ENCODE results near the gene FYB1. TPM values are rescaled to one million over a fixed set of nuclear protein-coding genes. Genes with fewer than 3 reads are reported as not detected.
"Not testable (repeated sequence)": the region's sequence is repeated elsewhere in the genome, so short reads cannot be mapped to it uniquely, and the experiment has no call there.

FYB1 gene
- total RNA-seq, 2 donors from 2014 or later: not detected

GRCh38 chr5:39186289-39186688 is 33.1 kb downstream of the FYB1 start:
- no peaks in the 10 kb centered on the region for H3K27me3 Mint-ChIP-seq (ENCODE audit: insufficient read depth)
- Histone ChIP-seq H3K27ac (ENCODE audit: low read depth, low read length) (no peak overlapping the region), H3K4me1 (ENCODE audit: control insufficient read depth, insufficient read depth, low read length) (no peaks in the 10 kb centered on the region), H3K4me3 (ENCODE audit: low read length) (no peak overlapping the region), H3K27me3 (ENCODE audit: control insufficient read depth, insufficient read depth, low read length, poor library complexity, severe bottlenecking) (no peaks in the 10 kb centered on the region), H3K36me3 (ENCODE audit: control insufficient read depth, insufficient read depth, low read length) (no peaks in the 10 kb centered on the region), H3K9ac (ENCODE audit: extremely low read depth, low read length, poor library complexity, severe bottlenecking) (no peak overlapping the region), H3K9me3 (ENCODE audit: control insufficient read depth, low read length) (no peaks in the 10 kb centered on the region)
- TF ChIP-seq, protein P1, sequence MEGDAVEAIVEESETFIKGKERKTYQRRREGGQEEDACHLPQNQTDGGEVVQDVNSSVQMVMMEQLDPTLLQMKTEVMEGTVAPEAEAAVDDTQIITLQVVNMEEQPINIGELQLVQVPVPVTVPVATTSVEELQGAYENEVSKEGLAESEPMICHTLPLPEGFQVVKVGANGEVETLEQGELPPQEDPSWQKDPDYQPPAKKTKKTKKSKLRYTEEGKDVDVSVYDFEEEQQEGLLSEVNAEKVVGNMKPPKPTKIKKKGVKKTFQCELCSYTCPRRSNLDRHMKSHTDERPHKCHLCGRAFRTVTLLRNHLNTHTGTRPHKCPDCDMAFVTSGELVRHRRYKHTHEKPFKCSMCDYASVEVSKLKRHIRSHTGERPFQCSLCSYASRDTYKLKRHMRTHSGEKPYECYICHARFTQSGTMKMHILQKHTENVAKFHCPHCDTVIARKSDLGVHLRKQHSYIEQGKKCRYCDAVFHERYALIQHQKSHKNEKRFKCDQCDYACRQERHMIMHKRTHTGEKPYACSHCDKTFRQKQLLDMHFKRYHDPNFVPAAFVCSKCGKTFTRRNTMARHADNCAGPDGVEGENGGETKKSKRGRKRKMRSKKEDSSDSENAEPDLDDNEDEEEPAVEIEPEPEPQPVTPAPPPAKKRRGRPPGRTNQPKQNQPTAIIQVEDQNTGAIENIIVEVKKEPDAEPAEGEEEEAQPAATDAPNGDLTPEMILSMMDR (conservative IDR thresholded peaks at IDR 0.05): no peak
- H3K4me3 Mint-ChIP-seq: no peak overlapping the region
- DNase-seq: no peak
- H3K36me3 Mint-ChIP-seq (ENCODE audit: low read depth): no peaks in the 10 kb centered on the region
- 91% methylated on average over 2 of the region's 2 CpGs; no CpG with 5 or more reads in 1 of the 2 experiments for WGBS, 2 experiments (ENCODE audit: insufficient coverage in 1 of 2, insufficient read length in 1 of 2)
- H3K9me3 Mint-ChIP-seq: no peaks in the 10 kb centered on the region
- no peak overlapping the region for H3K27ac Mint-ChIP-seq
- no peaks in the 10 kb centered on the region for H3K4me1 Mint-ChIP-seq

DNA sequence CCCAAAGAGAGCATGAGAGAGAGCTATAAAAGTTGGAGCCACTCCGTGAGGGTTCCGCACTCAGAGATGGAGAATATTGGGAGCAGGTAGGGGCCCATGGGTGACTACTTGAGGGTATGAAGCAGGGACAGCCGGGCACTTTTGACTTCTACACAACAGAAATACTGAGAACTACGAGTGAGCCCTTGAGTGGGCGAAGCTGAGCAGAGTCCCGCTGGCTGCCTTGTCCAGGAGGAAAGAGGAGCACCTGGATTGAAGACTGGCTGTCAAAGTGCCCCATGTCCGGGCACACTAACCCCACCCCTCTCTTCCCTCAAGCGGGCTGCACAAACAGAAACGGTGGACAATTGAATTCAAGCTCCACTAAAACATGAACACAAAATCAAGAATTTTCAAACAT is 33.6 kb downstream of the FYB1 start:
- Histone ChIP-seq H3K27ac (ENCODE audit: low read depth, low read length) (no peak overlapping the region), H3K27me3 (ENCODE audit: control insufficient read depth, insufficient read depth, low read length, poor library complexity, severe bottlenecking) (no peaks in the 10 kb centered on the region), H3K4me3 (ENCODE audit: low read length) (no peak overlapping the region), H3K9me3 (ENCODE audit: control insufficient read depth, low read length) (no peaks in the 10 kb centered on the region), H3K36me3 (ENCODE audit: control insufficient read depth, insufficient read depth, low read length) (no peaks in the 10 kb centered on the region), H3K4me1 (ENCODE audit: control insufficient read depth, insufficient read depth, low read length) (no peaks in the 10 kb centered on the region), H3K9ac (ENCODE audit: extremely low read depth, low read length, poor library complexity, severe bottlenecking) (no peak overlapping the region)
- Mint-ChIP-seq H3K27me3 (ENCODE audit: insufficient read depth) (no peaks in the 10 kb centered on the region), H3K27ac (no peak overlapping the region), H3K9me3 (no peaks in the 10 kb centered on the region), H3K36me3 (ENCODE audit: low read depth) (no peaks in the 10 kb centered on the region), H3K4me3 (no peak overlapping the region), H3K4me1 (no peaks in the 10 kb centered on the region)
- TF ChIP-seq, protein P1 (conservative IDR thresholded peaks at IDR 0.05): no peak
- no peak for DNase-seq
- 97 to 98% methylated on average over 6 to 9 of the region's 9 CpGs for WGBS, 2 experiments (ENCODE audit: insufficient coverage in 1 of 2, insufficient read length in 1 of 2)

GRCh38 chr5:39179561-39179960 is 39.8 kb downstream of the FYB1 start:
- H3K4me1 ChIP-seq (ENCODE audit: control insufficient read depth, insufficient read depth, low read length): not testable (repeated sequence)

GRCh38 chr5:39178861-39179260 is 40.5 kb downstream of the FYB1 start:
- H3K36me3 Mint-ChIP-seq (ENCODE audit: low read depth): no peaks in the 10 kb centered on the region
- no peak for DNase-seq

More at GRCh38 chr5:39179561-39179960, 39.8 kb downstream of the FYB1 start:
- not testable (repeated sequence) for H3K9me3 ChIP-seq (ENCODE audit: control insufficient read depth, low read length); H3K27me3 ChIP-seq (ENCODE audit: control insufficient read depth, insufficient read depth, low read length, poor library complexity, severe bottlenecking); H3K4me3 Mint-ChIP-seq; DNase-seq; H3K9me3 Mint-ChIP-seq; H3K4me3 ChIP-seq (ENCODE audit: low read length); H3K27me3 Mint-ChIP-seq (ENCODE audit: insufficient read depth); H3K36me3 ChIP-seq (ENCODE audit: control insufficient read depth, insufficient read depth, low read length); H3K36me3 Mint-ChIP-seq (ENCODE audit: low read depth); H3K9ac ChIP-seq (ENCODE audit: extremely low read depth, low read length, poor library complexity, severe bottlenecking); H3K27ac Mint-ChIP-seq; H3K27ac ChIP-seq (ENCODE audit: low read depth, low read length); H3K4me1 Mint-ChIP-seq
- 40 to 60% methylated on average over 3 of the region's 3 CpGs for WGBS, 2 experiments (ENCODE audit: insufficient coverage in 1 of 2, insufficient read length in 1 of 2)

More at GRCh38 chr5:39178861-39179260, 40.5 kb downstream of the FYB1 start:
- no peaks in the 10 kb centered on the region for H3K9me3 Mint-ChIP-seq
- no peak overlapping the region for H3K4me3 Mint-ChIP-seq
- peaks cover 5% of the 10 kb centered on the region for H3K4me1 Mint-ChIP-seq
- H3K4me3 ChIP-seq (ENCODE audit: low read length): no peak overlapping the region
- H3K36me3 ChIP-seq (ENCODE audit: control insufficient read depth, insufficient read depth, low read length): no peaks in the 10 kb centered on the region
- H3K9ac ChIP-seq (ENCODE audit: extremely low read depth, low read length, poor library complexity, severe bottlenecking): no peak overlapping the region
- no peaks in the 10 kb centered on the region for H3K27me3 ChIP-seq (ENCODE audit: control insufficient read depth, insufficient read depth, low read length, poor library complexity, severe bottlenecking)
- WGBS, 2 experiments (ENCODE audit: insufficient coverage in 1 of 2, insufficient read length in 1 of 2): 90 to 91% methylated on average over 4 to 8 of the region's 8 CpGs
- H3K27ac Mint-ChIP-seq: no peak overlapping the region
- no peaks in the 10 kb centered on the region for H3K9me3 ChIP-seq (ENCODE audit: control insufficient read depth, low read length)
- TF ChIP-seq, protein P1 (conservative IDR thresholded peaks at IDR 0.05): no peak
- H3K4me1 ChIP-seq (ENCODE audit: control insufficient read depth, insufficient read depth, low read length): no peaks in the 10 kb centered on the region
- no peak overlapping the region for H3K27ac ChIP-seq (ENCODE audit: low read depth, low read length)
- H3K27me3 Mint-ChIP-seq (ENCODE audit: insufficient read depth): no peaks in the 10 kb centered on the region
